ENCODE measurements around the gene ITGAE.
A peak's percentile ranks its signal among the peaks of the same experiment; 100 is the strongest.

ITGAE gene

DNA sequence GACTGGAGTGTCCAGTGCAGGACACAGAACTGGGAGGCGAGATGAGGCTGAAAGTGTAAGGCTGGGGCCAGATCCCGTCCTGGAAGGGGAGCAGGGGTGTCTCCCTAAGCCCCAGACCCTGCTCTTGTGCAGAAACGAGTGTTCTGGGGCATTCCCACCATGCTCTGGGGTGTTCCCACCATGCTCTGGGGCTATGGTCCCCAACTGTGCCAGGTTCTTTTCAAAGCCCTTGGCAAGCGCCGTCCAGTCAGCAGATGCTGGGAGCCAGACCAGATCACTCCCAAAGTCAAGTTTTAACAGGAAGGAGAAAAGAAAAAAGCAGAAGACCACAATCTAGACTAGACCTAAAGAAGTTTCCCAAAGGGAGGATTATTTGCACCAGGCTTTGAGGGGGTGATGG, 135.2 kb downstream of the ITGAE start:
- peak in 33 of 42 donors; percentile 18 to 79 (median 56) for DNase-seq
- intact Hi-C loops (cut with DNase I): loop anchor here (10.0 kb wide), 2 partner anchors 131 to 621 kb away; no protein-coding TSS in a partner anchor

All from head of caudate nucleus (tissue), 42 donors.